ENCODE measurements around the gene ADGRF4.

Gene ADGRF4

GRCh38 chr6:47698342-47698787, at the start of gene ADGRF4:
Gene ADGRF4 (plus strand): TSS chr6:47698580. CDS start chr6:47707246, 8,666 bp downstream.
- no peak for DNase-seq (ENCODE audit: low read depth in 2 of 2)

- DNase-seq (ENCODE audit: low read depth in 2 of 2): no peak
Observed at GRCh38 chr6:47650553-47651432, 47.6 kb upstream of the ADGRF4 start.

GRCh38 chr6:47651505-47651944, 46.9 kb upstream of the ADGRF4 start:
- no peak for DNase-seq (ENCODE audit: low read depth in 2 of 2)

GRCh38 chr6:47653706-47654105, 44.7 kb upstream of the ADGRF4 start:
- no peak for DNase-seq (ENCODE audit: low read depth in 2 of 2)

- DNase-seq (ENCODE audit: low read depth in 2 of 2): no peak
Observed at GRCh38 chr6:47654255-47654654, 44.1 kb upstream of the ADGRF4 start.

GRCh38 chr6:47655719-47656595, 42.4 kb upstream of the ADGRF4 start:
- no peak for DNase-seq (ENCODE audit: low read depth in 2 of 2)

- no peak for DNase-seq (ENCODE audit: low read depth in 2 of 2)
Observed at GRCh38 chr6:47661960-47662359, 36.4 kb upstream of the ADGRF4 start.

- no peak for DNase-seq (ENCODE audit: low read depth in 2 of 2)
Observed at GRCh38 chr6:47663462-47664216, 34.7 kb upstream of the ADGRF4 start.

- DNase-seq (ENCODE audit: low read depth in 2 of 2): no peak
Observed at GRCh38 chr6:47665112-47665511, 33.3 kb upstream of the ADGRF4 start.

GRCh38 chr6:47669684-47670513, 28.5 kb upstream of the ADGRF4 start:
- DNase-seq (ENCODE audit: low read depth in 2 of 2): no peak

- DNase-seq (ENCODE audit: low read depth in 2 of 2): no peak
Observed at GRCh38 chr6:47670851-47671250, 27.5 kb upstream of the ADGRF4 start.

GRCh38 chr6:47671777-47672176, 26.6 kb upstream of the ADGRF4 start:
- DNase-seq (ENCODE audit: low read depth in 2 of 2): no peak

GRCh38 chr6:47672816-47673215, 25.6 kb upstream of the ADGRF4 start:
- DNase-seq (ENCODE audit: low read depth in 2 of 2): no peak

- DNase-seq (ENCODE audit: low read depth in 2 of 2): no peak
Observed at GRCh38 chr6:47674673-47675072, 23.7 kb upstream of the ADGRF4 start.

- no peak for DNase-seq (ENCODE audit: low read depth in 2 of 2)
Observed at GRCh38 chr6:47677381-47678100, 20.8 kb upstream of the ADGRF4 start.

GRCh38 chr6:47678739-47679138, 19.6 kb upstream of the ADGRF4 start:
- DNase-seq (ENCODE audit: low read depth in 2 of 2): no peak

- DNase-seq (ENCODE audit: low read depth in 2 of 2): no peak
Observed at GRCh38 chr6:47679322-47679906, 19.0 kb upstream of the ADGRF4 start.

GRCh38 chr6:47680051-47680450, 18.3 kb upstream of the ADGRF4 start:
- DNase-seq (ENCODE audit: low read depth in 2 of 2): no peak

- DNase-seq (ENCODE audit: low read depth in 2 of 2): no peak
Observed at GRCh38 chr6:47680724-47681123, 17.7 kb upstream of the ADGRF4 start.

Data from stimulated activated CD8-positive, alpha-beta memory T cell treated with anti-CD3 and anti-CD28 coated beads, Interleukin-15, amount 100 ng/mL, for 4 hours (primary cell).